K562 (cell line): ENCODE data around the gene BRME1. TPM values are rescaled to one million over a fixed set of nuclear protein-coding genes. Genes with fewer than 3 reads are reported as not detected.

Experiments
- ATF4 ChIP-seq: fragments of 450-650 bp; formaldehyde crosslinking; IDR thresholded peaks from 2 replicates; pipeline ENCODE4 v1.4.0; 2022; ENCODE audit warnings: mild to moderate bottlenecking, moderate library complexity
- CBX3 ChIP-seq, 2 experiments: IDR thresholded peaks; 1 replicate in 1 of 2; 2 replicates in 1 of 2; pipeline ENCODE4 v1.6.1; 2012; ENCODE audit warnings: inconsistent platforms in 2 of 2, low read length in 2 of 2, borderline replicate concordance in 1 of 2, control low read depth in 1 of 2
- CREB1 ChIP-seq, 2 experiments: sonication (generic) in 1 of 2; formaldehyde crosslinking in 1 of 2; IDR thresholded peaks; 2 replicates each; pipeline versions ENCODE4 v1.6.1 to v1.8.0; 2012 to 2022; ENCODE audit warnings: inconsistent platforms in 1 of 2, mild to moderate bottlenecking in 1 of 2, missing genetic modification reagents in 1 of 2, moderate library complexity in 1 of 2
- ERF ChIP-seq: fragments of 450-650 bp; formaldehyde crosslinking; IDR thresholded peaks from 2 replicates; pipeline ENCODE4 v1.4.0; 2020; ENCODE audit warnings: mild to moderate bottlenecking, mixed read lengths
- HDAC1 ChIP-seq, 2 experiments: fragments of 450-650 bp; IDR thresholded peaks; 2 replicates each; pipeline ENCODE4 v1.6.1; 2016 to 2017; ENCODE audit warnings: inconsistent platforms in 1 of 2, mild to moderate bottlenecking in 1 of 2, moderate library complexity in 1 of 2
- HNRNPLL ChIP-seq: fragments of 200-400 bp; formaldehyde crosslinking; IDR thresholded peaks from 2 replicates; pipeline ENCODE4 v1.6.1; 2017; ENCODE audit warnings: low read length, low read depth, mild to moderate bottlenecking; ENCODE audit not compliant: poor library complexity, severe bottlenecking
- KDM1A ChIP-seq, 2 experiments: fragments of 450-650 bp; IDR thresholded peaks; 2 replicates each; pipeline ENCODE4 v1.6.1; 2016; ENCODE audit warnings: mild to moderate bottlenecking in 2 of 2
- PATZ1 ChIP-seq: fragments of 250-450 bp; sonication (Bioruptor Pico); IDR thresholded peaks from 2 replicates; pipeline ENCODE4 v1.5.0; 2020; ENCODE audit warnings: mild to moderate bottlenecking, borderline replicate concordance
- RBBP5 ChIP-seq: fragments of 200-600 bp; sonication (generic); IDR thresholded peaks from 2 replicates; pipeline ENCODE4 v1.6.1; 2012; ENCODE audit warnings: borderline replicate concordance, mild to moderate bottlenecking, low read length, control low read depth, inconsistent platforms; ENCODE audit not compliant: insufficient read depth, poor library complexity, severe bottlenecking
- RBM25 ChIP-seq: fragments of 200-400 bp; formaldehyde crosslinking; IDR thresholded peaks from 2 replicates; pipeline ENCODE4 v1.6.1; 2018; ENCODE audit warnings: low read length, low read depth, moderate library complexity; ENCODE audit not compliant: severe bottlenecking
- SIRT6 ChIP-seq: IDR thresholded peaks from one replicate; pipeline ENCODE4 v1.6.1; 2012; ENCODE audit warnings: low read depth, mild to moderate bottlenecking, control low read depth, inconsistent platforms, low read length, moderate library complexity
- ZBTB43 ChIP-seq: sonication (generic); formaldehyde crosslinking; IDR thresholded peaks from 2 replicates; pipeline ENCODE4 v1.8.0; 2023; ENCODE audit warnings: mild to moderate bottlenecking, missing genetic modification reagents
- ZNF584 ChIP-seq: fragments of 200-800 bp; sonication (Bioruptor generic); IDR thresholded peaks from 2 replicates; pipeline ENCODE4 v1.6.1; 2016; ENCODE audit warnings: low read depth, mild to moderate bottlenecking, missing genetic modification characterization, missing compliant biosample characterization
- ZSCAN32 ChIP-seq: fragments of 450-650 bp; formaldehyde crosslinking; IDR thresholded peaks from 2 replicates; pipeline ENCODE4 v1.4.0; 2020; ENCODE audit warnings: mild to moderate bottlenecking, moderate library complexity
- polyA plus RNA-seq, 8 experiments: library from polyadenylated mRNA; depleted of rRNA in 4 of 8; stranded (reverse) in 5 of 8; unstranded in 3 of 8; fragments of >200 nt; fragmentation: Nextera tagmentation in 2 of 8; fragmentation: Illumina TruSeq in 1 of 8; extraction: Ambion mirVana in 2 of 8; extraction: Trizol in 1 of 8; gene quantifications; 2 replicates each; pipeline versions ENCODE4 v1.2.1 to v1.2.3, GENCODE V29; 2011 to 2014; ENCODE audit warnings: inconsistent platforms in 1 of 8, missing spikeins in 1 of 8
- total RNA-seq, 7 experiments: library from RNA; depleted of rRNA in 6 of 7; stranded (reverse); fragments of >200 nt in 6 of 7; fragmentation: Illumina TruSeq in 2 of 7; extraction: Trizol in 2 of 7; gene quantifications; 2 replicates each; pipeline versions ENCODE4 v1.2.1 to v1.2.3, GENCODE V29; 2011 to 2021; ENCODE audit warnings: low replicate concordance in 1 of 7
- TF ChIP-seq, protein P1 (sequence below): fragments of 450-650 bp; conservative IDR thresholded peaks from 2 replicates; pipeline ENCODE4 v1.6.1; 2016; ENCODE audit warnings: missing genetic modification characterization, low read depth, mild to moderate bottlenecking, missing compliant biosample characterization, moderate library complexity
- TF ChIP-seq, protein P2 (sequence below): fragments of 200-800 bp; sonication (Bioruptor generic); IDR thresholded peaks from 2 replicates; pipeline ENCODE4 v1.6.1; 2017; ENCODE audit warnings: missing genetic modification characterization, missing compliant biosample characterization

Gene BRME1
- total and polyA plus RNA-seq, 9 of the 15 experiments (the other 6 are each of a cell fraction or from before 2014, with no cell fraction given) = 0.75 to 6.1 (median 3.6) TPM

DNA sequence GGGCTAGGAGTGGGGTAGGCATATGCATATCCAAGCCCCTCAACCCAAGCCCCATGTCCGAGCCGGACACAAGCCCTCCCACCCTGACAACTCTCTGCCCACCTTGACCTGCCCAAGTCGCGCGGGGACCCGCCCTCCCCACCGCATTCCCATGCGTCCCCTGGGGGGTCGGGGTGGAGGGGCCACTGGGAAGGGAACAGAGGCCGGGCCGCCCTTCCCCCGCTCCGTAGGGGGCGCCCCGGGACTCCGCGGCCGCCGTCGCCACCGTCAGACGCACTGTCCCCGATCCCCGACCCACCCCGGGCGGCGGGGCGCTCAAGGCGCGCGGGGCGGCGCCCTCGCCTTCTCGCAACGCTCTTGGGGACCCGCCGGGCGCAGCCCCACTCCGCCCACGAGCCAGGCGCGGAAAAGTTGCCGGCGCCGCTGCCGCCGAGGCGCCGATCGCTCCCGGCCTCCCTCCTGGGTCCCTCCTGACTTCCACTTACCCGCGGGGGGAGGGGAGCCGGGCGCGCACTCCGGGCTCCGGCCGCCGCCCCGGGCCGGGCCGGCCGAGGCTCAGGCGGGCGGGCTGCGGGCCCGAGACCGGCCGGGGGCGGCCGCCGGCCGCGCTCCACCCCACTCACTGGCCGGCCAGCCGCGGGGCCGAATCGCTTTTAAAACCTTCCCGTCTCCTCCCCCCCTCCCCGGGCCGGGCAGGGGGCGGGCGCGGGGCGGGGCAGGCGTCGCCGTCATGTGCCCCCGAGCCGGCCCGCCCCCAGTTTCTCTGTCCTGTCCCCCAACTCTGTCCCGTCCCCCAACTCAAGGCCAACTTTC, 63.4 kb downstream of the BRME1 start (continued):
- TF ChIP-seq CREB1 (IDR thresholded peaks at IDR 0.05) (no peak), CREB1 (CRISPR knock-in tag; IDR thresholded peaks at IDR 0.05) (peak; percentile 39; the same call in 1 of the 2 replicates), ATF4 (CRISPR knock-in tag) (peak; percentile 16; the same call in 1 of the 2 replicates), RBBP5 (peak; percentile 85), SIRT6 (no peak), ZBTB43 (CRISPR knock-in tag) (no peak), ZSCAN32 (CRISPR knock-in tag) (no peak), PATZ1 (CRISPR knock-in tag) (no peak), HDAC1 (IDR thresholded peaks at IDR 0.05) (0 out of 4 replicates have a peak, but pooled peaks of 1 of the 2 experiments have one; percentile 43), KDM1A (IDR thresholded peaks at IDR 0.05) (no peak), CBX3 (IDR thresholded peaks at IDR 0.05; ENCODE audit: borderline replicate concordance in 1 of 2, low read length in 2 of 2) (no peak), HNRNPLL (no peak), ERF (no peak), RBM25 (peak; percentile 37), ZNF584 (CRISPR knock-in tag) (no peak)
- TF ChIP-seq, protein P1, sequence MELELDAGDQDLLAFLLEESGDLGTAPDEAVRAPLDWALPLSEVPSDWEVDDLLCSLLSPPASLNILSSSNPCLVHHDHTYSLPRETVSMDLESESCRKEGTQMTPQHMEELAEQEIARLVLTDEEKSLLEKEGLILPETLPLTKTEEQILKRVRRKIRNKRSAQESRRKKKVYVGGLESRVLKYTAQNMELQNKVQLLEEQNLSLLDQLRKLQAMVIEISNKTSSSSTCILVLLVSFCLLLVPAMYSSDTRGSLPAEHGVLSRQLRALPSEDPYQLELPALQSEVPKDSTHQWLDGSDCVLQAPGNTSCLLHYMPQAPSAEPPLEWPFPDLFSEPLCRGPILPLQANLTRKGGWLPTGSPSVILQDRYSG (tag) = no peak
- TF ChIP-seq, protein P2, sequence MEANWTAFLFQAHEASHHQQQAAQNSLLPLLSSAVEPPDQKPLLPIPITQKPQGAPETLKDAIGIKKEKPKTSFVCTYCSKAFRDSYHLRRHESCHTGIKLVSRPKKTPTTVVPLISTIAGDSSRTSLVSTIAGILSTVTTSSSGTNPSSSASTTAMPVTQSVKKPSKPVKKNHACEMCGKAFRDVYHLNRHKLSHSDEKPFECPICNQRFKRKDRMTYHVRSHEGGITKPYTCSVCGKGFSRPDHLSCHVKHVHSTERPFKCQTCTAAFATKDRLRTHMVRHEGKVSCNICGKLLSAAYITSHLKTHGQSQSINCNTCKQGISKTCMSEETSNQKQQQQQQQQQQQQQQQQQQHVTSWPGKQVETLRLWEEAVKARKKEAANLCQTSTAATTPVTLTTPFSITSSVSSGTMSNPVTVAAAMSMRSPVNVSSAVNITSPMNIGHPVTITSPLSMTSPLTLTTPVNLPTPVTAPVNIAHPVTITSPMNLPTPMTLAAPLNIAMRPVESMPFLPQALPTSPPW = peak; percentile 98
